Mesothelial cell of epicardium (in vitro differentiated cells): ENCODE results near the gene DHRS11. TPM values are rescaled to one million over a fixed set of nuclear protein-coding genes. Genes with fewer than 3 reads are reported as not detected.

Experiments used
- DNase-seq, 2 experiments: peaks; one replicate each; pipeline ENCODE4 v3.0.0; 2021; ENCODE audit warnings: low spot score in 2 of 2; ENCODE audit not compliant: unreplicated experiment in 2 of 2
- H3K27ac Mint-ChIP-seq: 2 replicates; pipeline ENCODE4 v1.8.0; 2021; ENCODE audit warnings: mixed read lengths
- H3K27me3 Mint-ChIP-seq: 2 replicates; pipeline ENCODE4 v1.8.0; 2021; ENCODE audit warnings: low read depth, mixed read lengths
- H3K36me3 Mint-ChIP-seq: 2 replicates; pipeline ENCODE4 v1.8.0; 2021; ENCODE audit warnings: mixed read lengths
- H3K4me1 Mint-ChIP-seq: 2 replicates; pipeline ENCODE4 v1.8.0; 2021; ENCODE audit warnings: mixed read lengths
- H3K4me3 Mint-ChIP-seq: 2 replicates; pipeline ENCODE4 v1.8.0; 2021; ENCODE audit warnings: mild to moderate bottlenecking, moderate library complexity, mixed read lengths
- H3K9me3 Mint-ChIP-seq: 2 replicates; pipeline ENCODE4 v1.8.0; 2021; ENCODE audit warnings: mixed read lengths
- CTCF ChIP-seq: fragments of 200-600 bp; sonication (generic); IDR thresholded peaks from one replicate; pipeline ENCODE4 v1.5.0; 2021; ENCODE audit warnings: antibody characterized with exemption; ENCODE audit not compliant: unreplicated experiment
- total RNA-seq: library from RNA; stranded (reverse); gene quantifications from 3 replicates; pipeline ENCODE4 v1.2.1, GENCODE V29; 2021

The DHRS11 gene
- total RNA-seq, 1 donor from 2014 or later: 15.0 TPM

GRCh38 chr17:36613155-36613554 is 21.5 kb downstream of the DHRS11 start:
- DNase-seq: no peak
- H3K4me3 Mint-ChIP-seq: no peak overlapping the region
- peaks cover 4% of the 10 kb centered on the region for H3K27me3 Mint-ChIP-seq
- no peaks in the 10 kb centered on the region for H3K4me1 Mint-ChIP-seq
- H3K36me3 Mint-ChIP-seq: no peaks in the 10 kb centered on the region
- no peak for TF ChIP-seq CTCF
- no peak overlapping the region for H3K27ac Mint-ChIP-seq
- H3K9me3 Mint-ChIP-seq: no peaks in the 10 kb centered on the region

- no peak for TF ChIP-seq CTCF
- H3K4me3 Mint-ChIP-seq: no peak overlapping the region
- no peaks in the 10 kb centered on the region for H3K36me3 Mint-ChIP-seq
- H3K27ac Mint-ChIP-seq: no peak overlapping the region
- no peaks in the 10 kb centered on the region for H3K9me3 Mint-ChIP-seq
- H3K27me3 Mint-ChIP-seq: peaks cover 4% of the 10 kb centered on the region
- no peak for DNase-seq
- H3K4me1 Mint-ChIP-seq: no peaks in the 10 kb centered on the region
Measured at GRCh38 chr17:36614081-36614480, 22.4 kb downstream of the DHRS11 start.

- Mint-ChIP-seq H3K27ac (no peak overlapping the region), H3K4me1 (no peaks in the 10 kb centered on the region), H3K4me3 (no peak overlapping the region), H3K36me3 (no peaks in the 10 kb centered on the region), H3K9me3 (no peaks in the 10 kb centered on the region), H3K27me3 (peaks cover 4% of the 10 kb centered on the region)
- no peak for DNase-seq
- no peak for TF ChIP-seq CTCF
Measured at GRCh38 chr17:36614933-36615332, 23.3 kb downstream of the DHRS11 start.

- Mint-ChIP-seq H3K27me3 (peaks cover 4% of the 10 kb centered on the region), H3K4me1 (no peaks in the 10 kb centered on the region), H3K4me3 (no peak overlapping the region), H3K9me3 (no peaks in the 10 kb centered on the region), H3K27ac (no peak overlapping the region), H3K36me3 (no peaks in the 10 kb centered on the region)
- TF ChIP-seq CTCF: no peak
- DNase-seq: no peak
Measured at GRCh38 chr17:36616061-36617029, 24.7 kb downstream of the DHRS11 start.

- no peak overlapping the region for H3K4me3 Mint-ChIP-seq
- peaks cover 4% of the 10 kb centered on the region for H3K27me3 Mint-ChIP-seq
- DNase-seq: no peak
- no peak for TF ChIP-seq CTCF
- H3K27ac Mint-ChIP-seq: no peak overlapping the region
- no peaks in the 10 kb centered on the region for H3K36me3 Mint-ChIP-seq
- H3K4me1 Mint-ChIP-seq: no peaks in the 10 kb centered on the region
- no peaks in the 10 kb centered on the region for H3K9me3 Mint-ChIP-seq
Measured at GRCh38 chr17:36617773-36618172, 26.1 kb downstream of the DHRS11 start.
